ENCODE measurements around the gene SAMD5.

SAMD5 gene

DNA sequence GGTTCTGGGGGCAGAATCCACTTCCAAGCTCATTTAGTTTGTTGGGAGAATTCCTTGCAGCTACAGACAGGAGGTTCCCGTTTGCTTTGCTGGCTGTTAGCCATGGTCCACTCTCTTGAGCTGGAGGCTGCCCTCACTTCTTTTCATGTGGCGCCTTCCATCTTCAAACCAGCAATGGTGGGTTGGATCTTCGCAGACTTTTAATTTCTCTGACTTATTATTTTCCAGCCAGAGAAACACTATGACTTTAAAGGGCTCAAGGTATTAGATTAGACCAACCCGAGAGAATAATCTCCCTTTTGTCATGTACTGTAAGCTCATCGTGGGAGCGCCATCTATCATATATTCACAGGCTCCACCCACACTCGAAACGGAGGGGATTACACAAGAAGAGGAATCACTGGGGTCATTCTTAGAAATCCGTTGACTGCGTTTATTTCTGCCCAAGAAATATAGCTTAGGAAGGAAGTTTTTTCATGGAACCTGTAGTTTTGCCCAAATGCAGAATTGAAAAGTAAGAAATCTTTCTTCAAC is 38.9 kb downstream of the SAMD5 start:
- ChIA-PET CTCF (interaction anchor here (1.0 to 1.1 kb wide), 2 partner anchors 11 to 17 kb away, joined by 3 to 4 read pairs; no protein-coding TSS in a partner anchor), POLR2A (no interaction called here)
- no peak for DNase-seq (ENCODE audit: extremely low spot score)
- TF ChIP-seq, protein P1, sequence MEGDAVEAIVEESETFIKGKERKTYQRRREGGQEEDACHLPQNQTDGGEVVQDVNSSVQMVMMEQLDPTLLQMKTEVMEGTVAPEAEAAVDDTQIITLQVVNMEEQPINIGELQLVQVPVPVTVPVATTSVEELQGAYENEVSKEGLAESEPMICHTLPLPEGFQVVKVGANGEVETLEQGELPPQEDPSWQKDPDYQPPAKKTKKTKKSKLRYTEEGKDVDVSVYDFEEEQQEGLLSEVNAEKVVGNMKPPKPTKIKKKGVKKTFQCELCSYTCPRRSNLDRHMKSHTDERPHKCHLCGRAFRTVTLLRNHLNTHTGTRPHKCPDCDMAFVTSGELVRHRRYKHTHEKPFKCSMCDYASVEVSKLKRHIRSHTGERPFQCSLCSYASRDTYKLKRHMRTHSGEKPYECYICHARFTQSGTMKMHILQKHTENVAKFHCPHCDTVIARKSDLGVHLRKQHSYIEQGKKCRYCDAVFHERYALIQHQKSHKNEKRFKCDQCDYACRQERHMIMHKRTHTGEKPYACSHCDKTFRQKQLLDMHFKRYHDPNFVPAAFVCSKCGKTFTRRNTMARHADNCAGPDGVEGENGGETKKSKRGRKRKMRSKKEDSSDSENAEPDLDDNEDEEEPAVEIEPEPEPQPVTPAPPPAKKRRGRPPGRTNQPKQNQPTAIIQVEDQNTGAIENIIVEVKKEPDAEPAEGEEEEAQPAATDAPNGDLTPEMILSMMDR (IDR thresholded peaks at IDR 0.05; ENCODE audit: control extremely low read depth, extremely low read depth, low read depth, missing control alignments) = no peak

DNA sequence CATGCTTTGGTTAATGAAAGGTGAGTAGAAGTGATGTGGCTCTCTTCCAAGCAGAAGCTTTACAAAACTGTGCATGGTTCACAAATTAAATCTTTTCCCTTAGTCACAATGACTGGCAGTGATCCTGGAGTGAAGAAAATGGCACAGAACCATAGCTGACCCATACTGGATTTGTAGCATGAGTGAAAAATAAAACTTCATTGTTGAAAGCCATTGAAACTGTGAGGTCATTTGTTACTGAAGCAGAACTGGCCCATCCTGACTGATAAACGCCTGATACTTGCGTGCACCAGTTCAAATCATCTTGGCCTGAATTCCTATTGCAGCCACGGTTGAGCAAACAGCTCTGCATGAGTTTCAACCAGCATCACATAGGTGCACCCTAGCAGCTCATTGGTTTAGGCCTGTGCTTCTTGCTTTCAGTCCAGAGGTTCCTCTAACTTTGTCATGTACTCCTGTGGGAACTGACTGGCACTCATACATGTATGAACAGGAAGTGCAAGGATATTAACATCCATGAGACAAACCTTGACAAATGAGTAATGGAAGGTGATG is 40.5 kb downstream of the SAMD5 start:
- no peak for DNase-seq (ENCODE audit: extremely low spot score)
- ChIA-PET CTCF (no interaction called here), POLR2A (no interaction called here)
- TF ChIP-seq, protein P1 (IDR thresholded peaks at IDR 0.05; ENCODE audit: control extremely low read depth, extremely low read depth, low read depth, missing control alignments) = no peak

DNA sequence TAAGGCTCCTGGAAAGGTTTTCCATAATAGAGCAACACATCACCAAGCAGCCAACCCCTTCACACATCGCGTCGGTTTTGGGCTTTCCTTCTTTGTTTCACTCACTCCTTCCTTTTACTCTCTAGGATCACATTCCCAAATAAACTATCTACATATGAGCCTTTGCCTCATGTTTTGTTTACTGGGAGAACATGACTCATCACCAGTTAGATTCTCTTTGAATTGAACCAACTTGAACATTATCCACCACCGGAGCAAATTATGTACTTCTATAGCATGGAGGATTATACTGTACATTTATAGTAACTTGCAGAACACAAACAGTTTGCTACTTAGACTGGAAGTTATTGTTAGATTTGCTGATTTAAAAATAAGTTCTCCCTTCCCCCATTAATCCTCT is 41.0 kb downstream of the SAMD5 start:
- no peak for DNase-seq (ENCODE audit: extremely low spot score)
- POLR2A ChIA-PET = no interaction called here
- TF ChIP-seq, protein P1 (IDR thresholded peaks at IDR 0.05; ENCODE audit: control extremely low read depth, extremely low read depth, low read depth, missing control alignments) = no peak
- CTCF ChIA-PET = no interaction called here

DNA sequence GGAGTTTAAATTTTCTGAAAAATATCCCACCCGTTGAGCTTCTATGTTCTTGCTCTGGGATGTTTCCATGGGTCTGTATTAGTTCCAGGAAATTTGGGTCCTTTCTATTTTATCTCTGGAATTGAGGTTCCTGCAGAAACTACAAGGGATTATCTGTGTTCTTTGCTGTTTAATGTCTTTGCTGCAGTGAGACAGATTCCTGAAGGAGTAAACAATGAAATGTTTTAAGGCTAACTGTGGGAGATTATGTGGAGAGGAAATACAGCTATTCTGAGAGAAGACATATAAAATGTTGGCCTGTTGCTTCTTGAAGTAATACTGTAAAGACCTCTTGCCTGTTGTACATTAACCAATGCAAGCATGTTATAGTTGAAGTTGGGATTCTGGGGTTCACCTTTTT is 43.5 kb downstream of the SAMD5 start:
- ChIA-PET CTCF (no interaction called here), POLR2A (no interaction called here)
- DNase-seq (ENCODE audit: extremely low spot score) = no peak
- TF ChIP-seq, protein P1 (IDR thresholded peaks at IDR 0.05; ENCODE audit: control extremely low read depth, extremely low read depth, low read depth, missing control alignments) = no peak

DNA sequence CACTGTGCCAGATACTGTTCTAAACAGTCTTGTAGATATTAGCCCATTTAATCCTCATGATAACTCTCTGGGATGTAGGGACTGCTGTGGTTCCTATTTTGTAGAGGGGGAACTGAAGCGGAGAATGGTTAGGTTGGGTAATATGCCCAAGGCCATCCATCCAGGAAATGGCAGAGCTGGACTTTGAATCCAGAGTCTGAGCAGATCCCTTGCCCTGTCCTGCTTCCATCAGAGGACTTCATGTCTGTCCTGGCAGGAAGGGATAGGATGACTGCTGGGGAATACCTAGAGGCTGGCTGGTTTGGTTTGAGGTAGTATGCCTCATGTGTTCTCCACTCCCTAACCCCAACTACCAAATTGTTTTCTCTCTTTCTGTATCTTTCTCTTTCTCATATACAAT is 44.6 kb downstream of the SAMD5 start:
- ChIA-PET CTCF (no interaction called here), POLR2A (no interaction called here)
- no peak for DNase-seq (ENCODE audit: extremely low spot score)
- TF ChIP-seq, protein P1 (IDR thresholded peaks at IDR 0.05; ENCODE audit: control extremely low read depth, extremely low read depth, low read depth, missing control alignments) = no peak

DNA sequence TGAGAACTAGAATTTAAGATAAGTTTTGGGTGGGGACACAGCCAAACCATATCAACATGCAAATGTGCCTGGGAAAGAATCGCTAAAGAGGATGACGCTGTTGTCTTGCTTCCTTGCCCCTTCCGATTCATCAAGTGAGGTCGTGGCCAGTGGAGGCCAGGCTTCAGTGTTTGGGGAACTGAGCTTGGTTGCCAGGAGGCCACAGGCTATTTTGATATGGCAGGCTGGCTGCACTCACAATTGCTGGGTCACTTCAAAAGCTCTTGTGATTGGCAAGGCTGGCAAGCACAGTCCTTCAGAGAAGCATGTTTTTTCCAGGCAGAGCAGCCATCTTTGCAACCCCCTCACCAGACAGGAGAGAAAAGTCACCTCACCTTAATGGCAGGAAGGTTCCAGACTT is 45.8 kb downstream of the SAMD5 start:
- ChIA-PET POLR2A (no interaction called here), CTCF (no interaction called here)
- DNase-seq (ENCODE audit: extremely low spot score) = no peak
- TF ChIP-seq, protein P1 (IDR thresholded peaks at IDR 0.05; ENCODE audit: control extremely low read depth, extremely low read depth, low read depth, missing control alignments) = no peak
